GM10266 (cell line): ENCODE results near the gene RGS7.

Experiments used
- DNase-seq: peaks from one replicate; pipeline ENCODE4 v3.0.0; 2012; ENCODE audit errors: extremely low spot score
- CTCF ChIP-seq: IDR thresholded peaks from 2 replicates; pipeline ENCODE4 v1.5.1; 2012; ENCODE audit warnings: mild to moderate bottlenecking, low read depth; ENCODE audit not compliant: control insufficient read depth, insufficient read depth; ENCODE audit errors: missing control alignments

RGS7 gene

GRCh38 chr1:240854367-240854766 lies 502.6 kb downstream of the RGS7 start:
- DNase-seq, result no peak
- no peak for TF ChIP-seq CTCF

GRCh38 chr1:240847325-240847724 lies 509.7 kb downstream of the RGS7 start:
- DNase-seq, result no peak
- TF ChIP-seq CTCF, result no peak

- no peak for DNase-seq
- TF ChIP-seq CTCF, result no peak
Measured at GRCh38 chr1:240844486-240844885, 512.5 kb downstream of the RGS7 start.

- DNase-seq, result no peak
- no peak for TF ChIP-seq CTCF
Measured at GRCh38 chr1:240843798-240844197, 513.2 kb downstream of the RGS7 start.

GRCh38 chr1:240836271-240836670 lies 520.7 kb downstream of the RGS7 start:
- no peak for TF ChIP-seq CTCF
- no peak for DNase-seq

GRCh38 chr1:240835291-240835690 lies 521.7 kb downstream of the RGS7 start:
- TF ChIP-seq CTCF, result no peak
- no peak for DNase-seq

GRCh38 chr1:240833075-240833474 lies 523.9 kb downstream of the RGS7 start:
- DNase-seq, result no peak
- no peak for TF ChIP-seq CTCF
